Measurements from ENCODE around the gene EFCAB12.

- TF ChIP-seq CTCF (IDR thresholded peaks at IDR 0.05), result no peak
- TF ChIP-seq REST (IDR thresholded peaks at IDR 0.05; ENCODE audit: insufficient read depth in 1 of 2, low read depth in 2 of 2, low read length in 1 of 2), result no peak
Measured at GRCh38 chr3:129358772-129359371, 69.6 kb downstream of the EFCAB12 start.

Data from Panc1 (cell line).